A172 (cell line): Measurements from ENCODE around the gene SUV39H1. TPM values are rescaled to one million over a fixed set of nuclear protein-coding genes. Genes with fewer than 3 reads are reported as not detected.

ENCODE experiments used
- DNase-seq: peaks from one replicate; pipeline ENCODE4 v3.0.0-alpha.2; 2015; ENCODE audit warnings: low spot score
- total RNA-seq: library from RNA; depleted of rRNA; stranded (reverse); fragments of >200 nt; shearing (Covaris generic); gene quantifications from 2 replicates; pipeline ENCODE4 v1.2.3, GENCODE V29; 2014

The SUV39H1 gene
- total RNA-seq, 1 experiment from 2014 or later, result 18.4 TPM

- no peak for DNase-seq
Measured at GRCh38 chrX:48714573-48714972, 18.0 kb downstream of the SUV39H1 start.

- no peak for DNase-seq
Measured at GRCh38 chrX:48715072-48715471, 18.5 kb downstream of the SUV39H1 start.

- DNase-seq, result no peak
Measured at GRCh38 chrX:48715876-48716502, 19.5 kb downstream of the SUV39H1 start.

GRCh38 chrX:48719958-48720357 lies 23.4 kb downstream of the SUV39H1 start:
- DNase-seq, result no peak

- DNase-seq, result no peak
Measured at GRCh38 chrX:48720577-48721250, 24.2 kb downstream of the SUV39H1 start.

- no peak for DNase-seq
Measured at GRCh38 chrX:48721916-48722315, 25.4 kb downstream of the SUV39H1 start.

DNA sequence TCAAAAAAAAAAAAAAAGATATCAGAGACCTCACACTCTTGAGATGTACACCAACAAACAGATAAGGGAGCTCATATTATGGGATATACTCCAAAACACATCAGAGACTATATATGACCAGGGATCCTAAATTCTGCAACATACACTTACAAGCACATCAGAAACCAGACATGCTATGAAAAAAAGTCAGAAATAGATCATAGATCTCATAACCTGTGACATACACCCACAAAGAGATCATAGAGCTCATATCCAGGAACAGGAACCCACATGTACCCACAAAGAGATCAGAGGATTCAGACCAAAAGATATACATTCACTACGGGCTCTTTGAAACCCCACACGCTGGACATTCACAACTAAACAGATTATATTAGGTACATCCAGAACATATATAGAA lies 30.1 kb downstream of the SUV39H1 start:
- DNase-seq, result no peak

- DNase-seq, result no peak
Measured at GRCh38 chrX:48728653-48729052, 32.1 kb downstream of the SUV39H1 start.

DNA sequence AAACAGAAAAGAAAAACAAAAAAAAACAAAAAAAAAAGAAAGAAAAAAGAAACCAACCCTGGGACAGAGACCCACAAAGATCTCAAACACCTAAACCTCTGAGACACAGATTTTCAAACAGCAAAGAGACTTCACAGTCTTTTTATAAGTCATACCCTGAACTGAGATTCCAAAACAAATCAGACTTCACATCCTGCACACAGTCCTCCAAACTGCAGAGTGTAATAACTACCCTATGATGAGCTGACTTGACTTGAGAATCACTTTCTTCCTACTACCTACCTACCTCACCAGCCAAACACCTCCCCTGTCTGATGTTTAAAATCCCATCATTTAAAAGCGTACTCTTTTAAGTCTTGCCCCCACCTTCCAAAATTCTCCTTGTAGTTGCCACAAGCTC lies 39.8 kb downstream of the SUV39H1 start:
- no peak for DNase-seq

DNA sequence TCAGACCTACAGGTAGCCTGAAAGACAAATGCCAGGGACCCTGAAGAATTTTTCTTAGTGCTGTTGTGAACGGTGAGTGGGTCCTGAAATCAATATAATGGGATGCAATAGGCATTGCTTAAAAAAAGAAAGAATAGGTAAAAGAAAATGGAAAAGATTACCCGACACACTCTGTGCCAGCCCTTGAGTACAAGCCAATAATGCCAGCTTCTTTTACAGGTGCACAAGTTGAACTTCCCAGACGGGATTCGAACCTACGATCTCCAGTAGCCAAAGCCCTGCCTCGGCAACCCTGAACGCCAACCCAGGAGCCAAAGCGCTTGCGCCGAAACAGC lies 40.3 kb downstream of the SUV39H1 start:
- DNase-seq, result no peak

- DNase-seq, result peak; percentile 95
Measured at GRCh38 chrX:48737213-48737938, 40.8 kb downstream of the SUV39H1 start.

- DNase-seq, result no peak
Measured at GRCh38 chrX:48737940-48738339, 41.4 kb downstream of the SUV39H1 start.

DNA sequence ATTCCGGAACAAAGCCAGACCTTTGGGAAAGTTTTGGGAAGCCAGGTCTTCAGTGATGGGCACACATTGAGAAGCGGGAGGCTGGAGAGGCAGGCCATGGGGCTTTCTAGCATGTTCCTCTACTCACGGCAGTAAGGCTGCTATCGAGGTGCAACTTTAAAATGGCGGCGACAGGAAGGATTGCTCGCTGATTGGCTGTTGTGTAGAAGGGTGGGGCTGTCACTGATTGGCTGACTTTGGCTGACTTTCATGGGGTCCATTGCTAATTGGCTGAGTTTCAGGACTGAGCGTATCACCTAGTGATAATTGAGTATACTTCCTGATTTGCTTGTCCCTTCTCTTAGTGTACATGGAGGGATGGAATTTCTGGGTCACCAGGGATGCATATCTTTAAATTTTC lies 45.3 kb downstream of the SUV39H1 start:
- no peak for DNase-seq

- no peak for DNase-seq
Measured at GRCh38 chrX:48745222-48745621, 48.7 kb downstream of the SUV39H1 start.

GRCh38 chrX:48747415-48748016 lies 51.0 kb downstream of the SUV39H1 start:
- no peak for DNase-seq

GRCh38 chrX:48749182-48749581 lies 52.6 kb downstream of the SUV39H1 start:
- DNase-seq, result no peak

DNA sequence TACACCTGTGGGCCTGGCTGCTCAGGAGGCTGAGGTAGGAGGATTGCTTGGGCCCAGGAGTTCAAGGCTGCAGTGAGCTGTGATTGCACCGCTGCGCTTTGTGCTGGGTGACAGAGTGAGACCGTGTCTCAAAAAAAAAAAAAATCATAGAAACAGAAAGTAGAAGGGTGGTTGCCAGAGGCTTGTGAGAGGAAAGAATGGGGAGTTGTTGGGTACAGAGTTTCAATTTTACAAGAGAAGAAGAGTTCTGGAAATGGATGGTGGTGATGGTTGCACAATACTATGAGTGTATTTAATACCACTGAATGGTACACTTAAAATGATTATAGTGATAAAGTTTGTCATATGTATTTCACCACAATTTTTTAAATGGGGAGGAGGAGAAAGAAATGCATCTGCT lies 54.8 kb downstream of the SUV39H1 start:
- DNase-seq, result no peak

GRCh38 chrX:48752498-48752897 lies 56.0 kb downstream of the SUV39H1 start:
- DNase-seq, result no peak

DNA sequence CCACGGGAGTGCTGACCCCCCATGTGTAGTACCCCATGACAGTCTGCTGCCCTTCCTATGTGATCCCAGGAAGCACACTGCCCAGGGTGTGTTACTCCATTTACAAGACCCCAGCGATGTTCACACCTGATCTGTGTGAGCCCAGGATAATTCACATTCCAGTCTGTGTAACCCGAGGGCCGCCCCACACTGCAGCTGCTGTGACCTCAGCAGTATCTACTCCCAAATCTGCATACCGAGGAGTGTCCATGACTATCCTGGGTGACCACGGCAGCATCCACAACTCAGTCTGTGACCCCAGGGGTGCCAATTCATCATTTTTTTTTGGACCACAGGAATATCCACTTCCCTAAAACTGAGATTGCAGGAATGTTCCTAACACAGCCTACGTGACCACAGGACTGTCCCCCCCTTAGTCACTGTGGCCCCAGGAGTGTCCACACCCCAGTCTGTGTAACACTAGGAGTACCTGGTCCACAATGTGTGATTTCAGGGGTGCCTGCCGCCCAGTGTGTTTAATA lies 57.2 kb downstream of the SUV39H1 start:
- no peak for DNase-seq

GRCh38 chrX:48754238-48754637 lies 57.7 kb downstream of the SUV39H1 start:
- DNase-seq, result no peak
